ENCODE measurements around the gene N4BP2.
"Not testable (repeated sequence)": the region's sequence is repeated elsewhere in the genome, so short reads cannot be mapped to it uniquely, and the experiment has no call there.

Gene N4BP2

DNA sequence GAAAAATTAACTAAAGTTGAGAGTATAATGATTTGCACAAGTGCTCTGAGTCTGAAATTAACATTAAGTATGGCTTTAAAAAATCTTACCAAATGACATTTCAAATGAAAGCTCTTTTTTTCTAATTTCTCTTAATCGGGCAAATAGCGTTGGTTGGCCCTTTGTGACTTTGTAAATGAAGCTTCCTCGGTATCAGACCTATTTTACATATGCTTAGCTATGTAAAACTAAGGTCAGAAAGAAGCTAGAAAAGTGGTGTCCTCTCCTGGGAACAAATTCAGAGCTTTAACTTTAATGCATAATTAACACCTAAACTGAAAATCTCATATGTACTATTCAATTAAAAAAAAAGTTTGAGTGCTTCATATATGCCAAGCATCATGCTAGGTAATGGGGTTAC lies 62.7 kb downstream of the N4BP2 start:
- H3K4me3 ChIP-seq (ENCODE audit: low read depth, low read length): no peak overlapping the region
- no peak for DNase-seq (ENCODE audit: low read depth)
- TF ChIP-seq, protein P1, sequence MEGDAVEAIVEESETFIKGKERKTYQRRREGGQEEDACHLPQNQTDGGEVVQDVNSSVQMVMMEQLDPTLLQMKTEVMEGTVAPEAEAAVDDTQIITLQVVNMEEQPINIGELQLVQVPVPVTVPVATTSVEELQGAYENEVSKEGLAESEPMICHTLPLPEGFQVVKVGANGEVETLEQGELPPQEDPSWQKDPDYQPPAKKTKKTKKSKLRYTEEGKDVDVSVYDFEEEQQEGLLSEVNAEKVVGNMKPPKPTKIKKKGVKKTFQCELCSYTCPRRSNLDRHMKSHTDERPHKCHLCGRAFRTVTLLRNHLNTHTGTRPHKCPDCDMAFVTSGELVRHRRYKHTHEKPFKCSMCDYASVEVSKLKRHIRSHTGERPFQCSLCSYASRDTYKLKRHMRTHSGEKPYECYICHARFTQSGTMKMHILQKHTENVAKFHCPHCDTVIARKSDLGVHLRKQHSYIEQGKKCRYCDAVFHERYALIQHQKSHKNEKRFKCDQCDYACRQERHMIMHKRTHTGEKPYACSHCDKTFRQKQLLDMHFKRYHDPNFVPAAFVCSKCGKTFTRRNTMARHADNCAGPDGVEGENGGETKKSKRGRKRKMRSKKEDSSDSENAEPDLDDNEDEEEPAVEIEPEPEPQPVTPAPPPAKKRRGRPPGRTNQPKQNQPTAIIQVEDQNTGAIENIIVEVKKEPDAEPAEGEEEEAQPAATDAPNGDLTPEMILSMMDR (IDR thresholded peaks at IDR 0.05; ENCODE audit: low read depth, low read length, missing control alignments): no peak

DNA sequence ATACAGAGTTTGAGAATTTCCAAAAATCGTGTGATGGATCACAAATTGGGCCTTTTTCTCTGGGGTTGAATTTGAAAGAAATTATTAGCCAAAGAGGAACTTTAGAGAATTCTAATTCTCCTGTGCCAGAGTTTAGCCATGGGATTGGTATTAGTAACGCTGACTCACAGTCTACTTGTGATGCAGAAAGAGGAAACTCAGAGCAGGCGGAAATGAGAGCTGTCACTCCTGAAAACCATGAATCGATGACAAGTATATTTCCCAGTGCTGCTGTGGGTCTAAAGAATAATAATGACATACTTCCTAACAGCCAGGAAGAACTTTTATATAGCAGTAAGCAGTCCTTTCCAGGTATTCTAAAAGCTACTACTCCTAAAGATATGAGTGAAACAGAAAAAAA lies 64.9 kb downstream of the N4BP2 start:
- TF ChIP-seq, protein P1 (IDR thresholded peaks at IDR 0.05; ENCODE audit: low read depth, low read length, missing control alignments): no peak
- DNase-seq (ENCODE audit: low read depth): peak; percentile 29
- no peak overlapping the region for H3K4me3 ChIP-seq (ENCODE audit: low read depth, low read length)

DNA sequence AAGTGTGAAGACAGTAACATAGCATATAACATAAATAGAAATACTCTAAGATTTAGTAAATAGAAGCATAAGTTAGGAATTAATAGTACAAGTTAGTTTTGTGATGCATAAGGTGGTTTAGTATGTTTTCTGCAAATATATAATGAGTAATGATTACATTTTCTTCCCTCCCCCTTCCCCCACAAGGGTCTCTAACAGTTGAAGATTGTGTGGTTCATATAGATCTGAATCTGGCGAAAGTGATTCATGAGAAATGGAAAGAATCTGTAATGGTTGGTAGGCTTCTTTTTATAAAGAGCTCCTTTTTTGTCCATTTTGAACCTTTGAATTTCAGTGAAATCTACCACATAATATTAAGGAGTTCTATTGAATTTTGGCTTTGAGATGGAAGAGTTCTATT lies 66.3 kb downstream of the N4BP2 start:
- TF ChIP-seq, protein P1 (IDR thresholded peaks at IDR 0.05; ENCODE audit: low read depth, low read length, missing control alignments): no peak
- no peak for DNase-seq (ENCODE audit: low read depth)
- no peak overlapping the region for H3K4me3 ChIP-seq (ENCODE audit: low read depth, low read length)

DNA sequence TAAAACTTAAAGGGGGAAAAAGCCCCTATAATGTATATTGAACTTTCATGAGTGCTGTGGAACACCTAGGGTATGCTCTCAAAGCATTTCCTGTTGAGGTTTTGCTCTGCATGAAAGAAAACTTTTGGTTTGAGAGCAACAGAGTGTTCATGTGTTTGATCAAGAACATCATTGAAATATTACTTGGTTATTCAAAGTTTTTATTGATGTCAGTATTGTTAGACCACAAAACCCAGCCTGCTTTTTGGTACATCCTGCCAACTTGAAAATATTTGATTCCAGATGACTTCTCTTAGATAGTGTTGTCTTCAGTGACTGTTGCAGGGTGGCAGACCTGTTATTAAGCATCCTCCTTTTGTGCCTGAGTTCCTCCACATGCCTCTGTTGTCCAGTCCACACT lies 68.0 kb downstream of the N4BP2 start:
- H3K4me3 ChIP-seq (ENCODE audit: low read depth, low read length): no peak overlapping the region
- DNase-seq (ENCODE audit: low read depth): no peak
- TF ChIP-seq, protein P1 (IDR thresholded peaks at IDR 0.05; ENCODE audit: low read depth, low read length, missing control alignments): no peak

DNA sequence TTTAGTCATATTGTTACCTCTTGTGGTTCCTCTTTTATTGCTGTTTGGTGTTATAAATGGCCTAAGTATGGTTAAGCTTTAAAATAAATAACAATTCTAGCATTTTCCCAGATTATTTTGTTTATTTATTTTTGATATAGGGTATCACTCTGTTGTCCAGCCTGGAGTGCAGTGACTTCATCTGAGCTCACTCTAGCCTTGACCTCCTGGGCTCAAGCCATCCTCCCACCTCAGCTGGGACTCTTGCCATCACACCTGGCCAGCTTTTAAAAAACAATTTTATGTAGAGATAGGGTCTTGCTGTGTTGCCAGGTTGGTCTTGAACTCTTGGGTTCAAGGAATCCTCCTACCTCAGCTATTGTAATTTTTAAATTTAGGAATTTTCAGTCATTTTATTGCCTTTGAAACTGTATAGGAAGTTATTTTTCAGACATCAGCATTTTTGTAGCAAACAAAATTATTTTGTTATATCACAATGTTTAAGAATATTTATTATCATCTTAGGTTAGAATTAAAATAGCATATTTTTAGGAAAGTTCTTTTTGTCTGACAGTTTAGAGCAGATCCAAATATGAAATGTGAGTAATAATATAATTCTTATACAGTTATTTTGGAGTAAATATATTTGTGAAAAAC lies 73.9 kb downstream of the N4BP2 start:
- TF ChIP-seq, protein P1 (IDR thresholded peaks at IDR 0.05; ENCODE audit: low read depth, low read length, missing control alignments): no peak
- H3K4me3 ChIP-seq (ENCODE audit: low read depth, low read length): no peak overlapping the region
- DNase-seq (ENCODE audit: low read depth): no peak

DNA sequence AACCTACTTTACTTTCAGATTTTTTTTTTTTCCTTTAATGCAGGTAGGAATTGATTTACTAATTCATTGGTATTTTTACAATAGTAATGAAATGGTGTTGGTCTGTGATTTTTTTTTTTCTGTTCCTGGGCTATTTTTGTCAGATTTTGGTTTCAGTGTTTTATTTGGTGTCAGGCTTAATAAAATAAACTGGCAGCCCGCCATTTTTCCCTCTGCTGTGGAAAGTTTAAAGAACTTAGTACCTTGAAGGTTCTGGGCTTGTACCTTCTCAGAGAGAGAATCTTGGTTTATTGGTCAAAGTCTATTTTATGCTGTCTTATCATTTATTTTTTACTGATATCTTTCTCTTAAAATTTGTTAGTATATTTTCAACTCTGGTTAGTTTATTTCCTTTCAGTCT lies 76.2 kb downstream of the N4BP2 start:
- DNase-seq (ENCODE audit: low read depth): no peak
- H3K4me3 ChIP-seq (ENCODE audit: low read depth, low read length): no peak overlapping the region
- TF ChIP-seq, protein P1 (IDR thresholded peaks at IDR 0.05; ENCODE audit: low read depth, low read length, missing control alignments): no peak

DNA sequence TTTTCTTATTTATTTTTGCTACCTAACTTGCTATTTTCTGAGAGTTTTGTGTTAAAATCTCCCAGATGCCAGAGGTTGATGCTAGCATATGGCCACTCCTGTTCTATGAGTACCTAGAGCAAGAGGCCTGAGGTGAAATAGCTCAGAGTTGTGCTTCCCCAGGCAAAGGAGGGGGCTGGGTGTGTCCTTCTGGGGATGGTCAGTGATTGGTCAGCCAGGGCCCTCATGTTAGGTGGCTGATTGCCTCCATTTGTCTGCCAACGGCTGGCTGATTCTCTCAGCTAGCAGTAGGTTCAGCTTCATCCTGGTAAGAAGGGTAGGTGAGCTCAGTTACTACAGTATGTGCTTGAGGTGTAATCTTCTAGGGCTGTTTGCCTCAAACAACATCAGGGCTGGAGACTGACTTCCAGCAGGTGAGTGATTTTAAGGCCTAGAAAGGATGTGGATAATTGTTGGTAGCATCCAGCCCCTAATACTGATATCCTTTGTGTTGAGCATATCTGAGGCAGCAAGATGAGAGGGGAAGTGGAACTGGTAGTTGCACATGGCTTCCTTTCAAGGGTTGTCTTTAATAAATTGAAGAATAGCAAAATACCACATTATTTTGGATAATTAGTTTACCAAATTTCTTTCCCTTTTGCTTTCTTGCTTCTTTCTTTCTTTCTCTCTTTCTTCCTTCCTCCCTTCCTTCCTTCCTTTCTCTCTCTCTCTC lies 77.7 kb downstream of the N4BP2 start:
- no peak for DNase-seq (ENCODE audit: low read depth)
- TF ChIP-seq, protein P1 (IDR thresholded peaks at IDR 0.05; ENCODE audit: low read depth, low read length, missing control alignments): no peak
- H3K4me3 ChIP-seq (ENCODE audit: low read depth, low read length): no peak overlapping the region

DNA sequence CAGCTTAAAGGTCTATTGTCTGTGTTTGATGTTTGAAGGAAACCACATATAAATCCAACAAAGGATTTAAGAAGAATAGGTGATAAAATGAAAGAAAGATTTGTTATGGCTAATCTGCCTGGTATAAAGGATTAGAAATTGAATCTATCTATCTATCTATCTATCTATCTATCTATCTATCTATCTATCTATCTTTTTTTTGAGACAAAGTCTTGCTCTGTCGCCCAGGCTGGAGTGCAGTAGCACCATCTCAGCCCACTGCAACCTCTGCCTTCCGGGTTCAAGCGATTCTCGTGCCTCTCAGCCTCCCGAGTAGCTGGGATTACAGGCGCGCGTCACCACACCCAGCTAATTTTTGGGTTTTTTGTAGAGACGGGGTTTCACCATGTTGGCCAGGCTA lies 79.6 kb downstream of the N4BP2 start:
- H3K4me3 ChIP-seq (ENCODE audit: low read depth, low read length); DNase-seq (ENCODE audit: low read depth): not testable (repeated sequence)

Measured in GM12864 (cell line).